Measurements from ENCODE around the gene SYT7.

GRCh38 chr11:61609000-61609979 lies 28.4 kb upstream of the SYT7 start:
- TF ChIP-seq POLR2AphosphoS5 (IDR thresholded peaks at IDR 0.05; ENCODE audit: borderline replicate concordance, low read depth, low read length) (no peak), EZH2 (IDR thresholded peaks at IDR 0.05) (no peak), FOXP2 (optimal IDR thresholded peaks at IDR 0.05; ENCODE audit: control extremely low read depth, extremely low read length, insufficient read depth) (no peak)
